Fibroblast of the conjunctiva (primary cell): Measurements from ENCODE around the gene OAS3.
"Not testable (repeated sequence)": the region's sequence is repeated elsewhere in the genome, so short reads cannot be mapped to it uniquely, and the experiment has no call there.

Source experiments
- DNase-seq: peaks from one replicate; pipeline ENCODE4 v3.0.0-alpha.2; 2010; ENCODE audit warnings: low read depth

Gene OAS3

DNA sequence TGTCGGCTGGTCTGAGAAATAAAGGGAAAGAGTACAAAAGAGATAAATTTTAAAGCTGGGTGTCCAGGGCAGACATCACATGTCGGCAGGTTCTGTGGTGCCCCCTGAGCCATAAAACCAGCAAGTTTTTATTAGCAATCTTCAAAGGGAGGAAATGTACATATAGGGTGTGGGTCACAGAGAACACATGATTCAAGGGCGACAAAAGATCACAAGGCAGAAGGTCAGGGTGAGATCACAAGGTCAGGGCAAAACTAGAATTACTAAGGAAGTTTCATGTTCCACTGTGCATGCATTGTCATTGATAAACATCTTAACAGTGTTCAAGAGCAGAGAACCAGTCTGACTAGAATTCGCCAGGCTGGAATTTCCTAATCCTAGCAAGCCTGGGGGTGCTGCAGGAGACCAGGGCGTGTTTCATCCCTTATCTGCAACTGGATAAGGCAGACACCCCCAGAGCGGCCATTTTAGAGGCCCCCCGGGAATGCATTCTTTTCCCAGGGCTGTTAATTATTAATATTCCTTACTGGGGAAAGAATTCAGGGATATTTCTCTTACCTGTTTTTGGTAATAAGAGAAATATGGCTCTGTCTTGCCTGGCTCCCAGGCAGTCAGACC, 11.7 kb upstream of the OAS3 start:
- DNase-seq, result not testable (repeated sequence)

DNA sequence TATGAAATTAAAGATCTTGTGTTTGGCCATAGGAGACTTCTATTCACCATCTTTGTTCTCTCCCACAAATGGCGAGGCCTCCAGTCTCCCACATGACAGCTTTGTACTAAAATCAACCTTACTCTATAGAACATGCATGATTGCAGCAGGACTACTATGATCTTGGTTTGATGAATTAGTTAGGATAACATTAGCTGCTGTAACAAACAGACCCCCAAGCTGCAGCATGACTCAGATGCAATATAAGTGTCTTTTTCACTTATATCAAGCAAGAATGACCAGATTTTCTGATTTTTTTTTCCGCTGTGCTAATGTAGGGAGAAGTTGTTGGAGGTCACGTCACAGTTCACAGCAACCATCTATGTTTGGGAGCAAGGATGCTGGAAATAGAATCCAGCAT, 10.8 kb upstream of the OAS3 start:
- no peak for DNase-seq

GRCh38 chr12:112927925-112928324, 10.3 kb upstream of the OAS3 start:
- no peak for DNase-seq

- DNase-seq, result no peak
Measured at GRCh38 chr12:112928978-112929377, 9.3 kb upstream of the OAS3 start.

GRCh38 chr12:112929715-112930114, 8.6 kb upstream of the OAS3 start:
- DNase-seq, result no peak

DNA sequence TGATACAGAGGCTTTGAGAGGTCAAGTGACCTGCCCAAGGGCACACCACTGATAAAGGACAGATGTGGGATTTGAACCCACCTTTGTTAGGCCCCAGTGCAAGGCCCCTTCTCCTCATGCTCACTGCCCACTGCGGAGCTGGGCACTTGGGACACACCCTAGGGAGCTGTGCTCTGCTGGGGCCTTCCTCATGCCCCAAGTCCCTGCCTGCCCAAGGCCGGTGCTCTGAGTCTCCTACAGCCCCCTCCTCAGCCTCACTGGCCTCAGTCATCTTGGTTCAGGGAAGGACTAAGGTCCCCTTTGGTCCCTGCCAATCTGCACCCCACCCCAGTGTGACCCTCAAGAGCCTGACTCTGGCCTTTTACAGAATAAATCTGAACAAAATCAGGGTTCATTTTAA, 7.9 kb upstream of the OAS3 start:
- no peak for DNase-seq

DNA sequence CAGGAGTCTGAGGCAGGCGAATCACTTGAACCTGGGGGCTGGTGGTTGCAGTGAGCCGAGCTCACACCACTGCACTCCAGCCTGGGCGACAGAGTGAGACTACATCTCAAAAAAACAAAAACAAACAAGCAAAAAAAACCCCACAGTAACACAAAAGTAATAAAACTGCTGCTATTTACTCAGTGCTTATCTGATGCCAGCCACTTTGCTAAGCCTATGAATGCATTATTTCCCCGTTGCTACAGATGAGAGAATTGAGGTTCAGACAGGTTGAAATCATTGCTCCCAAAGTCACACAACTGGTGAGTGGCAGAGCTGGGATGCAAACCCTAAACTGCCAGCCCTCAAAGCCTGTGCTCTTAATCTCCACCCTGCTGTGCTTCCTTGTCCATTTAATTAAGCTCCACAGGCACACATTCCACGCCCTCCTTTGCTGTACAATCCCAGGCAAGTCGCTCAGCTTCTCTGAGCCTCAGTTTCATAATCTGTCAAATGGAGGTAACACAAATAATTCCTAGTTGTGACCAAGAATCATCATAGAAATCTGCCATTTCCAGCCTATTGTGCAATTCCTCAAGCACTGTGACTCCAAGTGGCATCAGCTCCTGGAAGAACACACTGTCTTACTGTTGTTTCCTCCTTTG, 5.7 kb upstream of the OAS3 start:
- no peak for DNase-seq

GRCh38 chr12:112933129-112933505, 5.2 kb upstream of the OAS3 start:
- DNase-seq, result no peak

DNA sequence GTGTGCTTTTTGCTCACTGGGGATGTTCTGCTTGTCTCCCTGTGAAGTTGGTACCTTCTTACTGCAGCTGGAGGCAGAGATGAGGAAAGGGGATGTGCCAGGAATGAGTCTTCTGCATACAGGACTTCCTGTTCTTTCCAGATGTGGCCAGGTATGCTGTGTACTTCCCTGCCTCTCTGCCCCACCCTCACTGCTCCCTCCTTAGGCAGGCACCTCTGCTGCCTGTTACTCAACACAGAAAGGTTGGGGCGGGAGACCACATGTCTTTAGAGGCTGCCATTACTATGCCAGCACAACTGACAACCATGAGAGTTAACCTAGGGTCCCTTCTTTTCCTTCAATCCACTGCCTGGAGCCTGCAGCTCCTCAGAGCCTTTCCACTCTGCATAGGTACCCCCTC, 2.0 kb upstream of the OAS3 start:
- DNase-seq, result no peak

DNA sequence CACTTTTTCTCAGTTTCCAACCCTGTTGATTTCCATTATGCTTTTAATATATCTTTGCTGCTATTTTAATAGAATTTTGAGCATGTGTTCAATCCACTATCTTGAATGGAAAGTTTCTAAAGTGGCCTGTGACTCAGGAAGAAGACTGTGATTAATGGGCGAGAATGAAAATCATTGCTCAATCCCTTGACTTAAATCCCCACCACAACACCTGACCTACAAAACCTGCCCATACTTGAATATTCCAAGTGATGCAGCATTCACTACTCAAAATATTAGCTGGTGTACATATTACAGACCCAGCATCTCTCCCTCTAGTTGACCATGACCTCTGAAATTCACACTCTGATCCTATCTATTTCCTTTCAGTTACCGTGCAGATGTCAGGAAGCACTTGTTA, 1.3 kb upstream of the OAS3 start:
- DNase-seq, result no peak

DNA sequence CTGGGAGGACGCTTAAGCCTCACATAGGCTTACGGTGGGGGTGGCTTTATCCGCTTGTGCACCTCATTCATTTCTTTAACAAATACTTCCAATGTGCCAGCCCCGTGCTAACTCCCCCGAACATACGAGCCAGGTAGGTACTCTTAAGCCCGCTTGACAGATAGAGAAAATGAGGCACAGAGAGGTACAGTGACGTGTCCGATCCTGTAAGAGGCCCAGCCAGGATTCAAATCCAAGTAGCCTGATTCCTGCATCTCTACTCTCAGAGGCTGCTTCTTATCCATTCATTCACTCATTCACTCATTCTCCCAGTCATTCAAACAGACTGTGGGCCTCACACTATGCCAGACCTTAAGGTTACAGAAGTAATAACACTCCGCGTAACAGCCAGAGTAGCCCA, 477 bp downstream of the OAS3 start:
- no peak for DNase-seq

- DNase-seq, result no peak
Measured at GRCh38 chr12:112939761-112940381, 1.6 kb downstream of the OAS3 start.

DNA sequence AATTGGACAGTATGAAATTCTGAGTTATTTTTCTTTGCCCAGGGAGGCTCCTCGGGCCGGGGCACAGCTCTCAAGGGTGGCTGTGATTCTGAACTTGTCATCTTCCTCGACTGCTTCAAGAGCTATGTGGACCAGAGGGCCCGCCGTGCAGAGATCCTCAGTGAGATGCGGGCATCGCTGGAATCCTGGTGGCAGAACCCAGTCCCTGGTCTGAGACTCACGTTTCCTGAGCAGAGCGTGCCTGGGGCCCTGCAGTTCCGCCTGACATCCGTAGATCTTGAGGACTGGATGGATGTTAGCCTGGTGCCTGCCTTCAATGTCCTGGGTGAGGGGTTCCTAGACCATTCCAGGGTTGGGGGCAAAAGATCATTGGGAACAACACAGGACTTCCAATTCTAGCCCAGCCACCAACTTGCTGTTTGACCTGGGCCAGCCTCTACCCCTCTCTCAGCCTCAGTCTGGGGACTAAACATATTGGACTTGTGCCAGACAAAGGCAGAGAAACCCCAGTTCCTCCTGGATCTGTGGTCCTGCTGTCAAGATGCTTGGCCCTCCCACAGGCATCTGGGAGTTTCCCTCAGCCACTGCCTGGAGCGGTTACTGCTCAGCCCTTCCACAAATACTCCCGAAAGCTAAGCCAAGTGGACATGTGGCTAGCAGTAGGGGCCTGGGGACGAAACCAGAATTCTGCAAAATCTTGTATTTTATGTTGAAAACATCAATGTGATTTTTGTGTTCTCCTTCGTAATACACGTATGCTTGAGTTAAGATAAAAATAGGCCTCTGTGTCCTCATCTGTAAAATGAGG, 3.5 kb downstream of the OAS3 start:
- DNase-seq, result no peak

DNA sequence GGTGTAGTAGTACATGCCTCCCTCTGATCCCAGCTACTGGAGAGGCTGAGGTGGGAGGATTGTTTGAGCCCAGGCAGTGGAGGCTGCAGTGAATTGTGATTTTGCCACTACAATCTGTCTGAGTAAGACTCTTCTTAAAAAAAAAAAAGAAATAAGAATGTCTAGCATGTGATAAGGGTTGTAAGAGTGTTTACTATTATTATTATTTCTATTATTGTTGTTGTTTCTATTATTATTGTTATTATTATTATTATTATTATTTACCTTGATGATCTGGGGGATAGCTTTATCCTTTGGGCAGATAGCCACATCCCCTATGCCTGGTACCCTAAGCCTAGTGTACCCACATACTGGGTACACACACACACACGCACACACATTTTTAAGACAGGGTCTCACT, 4.3 kb downstream of the OAS3 start:
- no peak for DNase-seq

GRCh38 chr12:112944024-112944690, 5.9 kb downstream of the OAS3 start:
- DNase-seq, result no peak

GRCh38 chr12:112945515-112945914, 7.2 kb downstream of the OAS3 start:
- no peak for DNase-seq

GRCh38 chr12:112946236-112947000, 8.1 kb downstream of the OAS3 start:
- DNase-seq, result no peak

DNA sequence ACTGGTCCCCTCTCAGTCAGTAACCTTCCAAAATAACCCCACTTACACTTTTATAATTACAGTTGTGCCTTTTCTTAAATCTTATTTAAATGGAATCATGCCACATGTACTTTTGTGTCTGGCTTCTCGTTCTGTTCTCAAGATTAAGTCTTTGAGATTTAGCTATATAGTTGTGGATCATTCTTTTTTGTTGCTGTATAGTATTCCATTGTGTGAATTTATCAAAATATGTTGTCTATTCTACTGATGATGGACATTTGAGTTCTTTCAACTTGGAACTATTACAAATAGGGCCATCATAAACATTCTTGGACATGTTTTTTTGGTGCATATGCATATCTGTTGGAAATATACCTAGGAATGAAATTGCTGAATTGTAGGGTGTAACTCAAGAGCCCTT, 9.0 kb downstream of the OAS3 start:
- no peak for DNase-seq

DNA sequence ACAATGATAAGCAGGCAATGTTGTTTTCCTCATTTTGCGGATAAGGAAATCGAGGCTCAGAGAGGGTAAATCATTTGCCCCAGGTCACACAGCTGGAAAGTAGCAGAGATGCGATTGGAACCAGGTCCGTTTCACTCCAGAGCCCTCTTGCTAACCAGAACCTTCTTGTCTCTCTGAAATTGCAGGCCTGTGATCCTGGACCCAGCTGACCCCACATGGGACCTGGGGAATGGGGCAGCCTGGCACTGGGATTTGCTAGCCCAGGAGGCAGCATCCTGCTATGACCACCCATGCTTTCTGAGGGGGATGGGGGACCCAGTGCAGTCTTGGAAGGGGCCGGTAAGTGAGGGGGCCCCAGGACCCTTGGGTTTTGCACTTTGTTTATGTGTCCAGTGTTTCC, 9.5 kb downstream of the OAS3 start:
- DNase-seq, result no peak

- DNase-seq, result no peak
Measured at GRCh38 chr12:112948806-112949205, 10.5 kb downstream of the OAS3 start.

GRCh38 chr12:112950701-112951100, 12.4 kb downstream of the OAS3 start:
- no peak for DNase-seq

DNA sequence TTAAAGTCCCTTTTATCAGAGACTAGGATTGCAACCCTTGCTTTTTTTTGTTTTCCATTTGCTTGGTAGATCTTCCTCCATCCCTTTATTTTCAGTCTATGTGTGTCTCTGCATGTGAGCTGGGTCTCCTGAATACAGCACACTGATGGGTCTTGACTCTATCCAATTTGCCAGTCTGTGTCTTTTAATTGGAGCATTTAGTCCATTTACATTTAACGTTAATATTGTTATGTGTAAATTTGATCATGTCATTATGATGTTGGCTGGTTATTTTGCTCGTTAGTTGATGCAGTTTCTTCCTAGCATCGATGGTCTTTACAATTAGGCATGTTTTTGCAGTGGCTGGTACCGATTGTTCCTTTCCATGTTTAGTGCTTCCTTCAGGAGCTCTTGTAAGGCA, 18.9 kb downstream of the OAS3 start:
- not testable (repeated sequence) for DNase-seq
